Esophagus squamous epithelium (tissue), 5 donors: ENCODE results near the gene SNED1. TPM values are rescaled to one million over a fixed set of nuclear protein-coding genes. Genes with fewer than 3 reads are reported as not detected.
"Not testable (repeated sequence)": the region's sequence is repeated elsewhere in the genome, so short reads cannot be mapped to it uniquely, and the experiment has no call there.

Experiments
- DNase-seq: peaks from one replicate; lab custom pipeline; 2025; lab: John Stamatoyannopoulos, UW
- H3K27ac ChIP-seq, 4 donors: fragments of 200-600 bp; sonication (generic); one replicate each; pipeline ENCODE4 v1.5.1; 2016 to 2019; ENCODE audit warnings: mild to moderate bottlenecking in 1 of 4
- H3K27me3 ChIP-seq, 4 donors: fragments of 200-600 bp; sonication (generic); 1 replicate in 3 of 4; 2 replicates in 1 of 4; pipeline versions ENCODE4 v1.5.1 to v1.6.0; 2017 to 2021; ENCODE audit warnings: antibody characterized with exemption in 1 of 4
- H3K36me3 ChIP-seq, 3 donors: fragments of 200-600 bp; sonication (generic); one replicate each; pipeline ENCODE4 v1.5.1; 2016 to 2019
- H3K4me1 ChIP-seq, 3 donors: fragments of 200-600 bp; sonication (generic); one replicate each; pipeline ENCODE4 v1.5.1; 2017 to 2019
- H3K4me3 ChIP-seq, 4 donors: fragments of 200-600 bp; sonication (generic); 1 replicate in 3 of 4; 2 replicates in 1 of 4; pipeline ENCODE4 v1.5.1; 2016 to 2019; ENCODE audit warnings: mild to moderate bottlenecking in 2 of 4, moderate library complexity in 1 of 4
- H3K9me3 ChIP-seq, 3 donors: fragments of 200-600 bp; sonication (generic); one replicate each; pipeline ENCODE4 v1.5.1; 2016 to 2019
- POLR2A ChIP-seq, 4 donors: fragments of 450-650 bp; IDR thresholded peaks; one replicate each; pipeline ENCODE4 v1.6.1; 2017; ENCODE audit warnings: antibody characterized with exemption in 4 of 4, mild to moderate bottlenecking in 4 of 4, moderate library complexity in 3 of 4
- WGBS, 2 donors: methylation state at CpG; one replicate each; pipeline ENCODE4 v1.1.5; 2018; 5-methylcytosine and 5-hydroxymethylcytosine counted together
- intact Hi-C: fragments of 100-400 bp; cut with DNase I; formaldehyde crosslinking; loops from one replicate; pipeline ENCODE4 v1.15.0; 2022
- total RNA-seq, 4 donors: library from RNA; depleted of rRNA; stranded (reverse); fragments of >200 nt; gene quantifications; one replicate each; pipeline ENCODE4 v1.1.0, GENCODE V29; 2016
- TF ChIP-seq, protein P1 (sequence below), 6 experiments: fragments of 450-650 bp in 4 of 6; fragments of 200-600 bp in 2 of 6; sonication (generic) in 2 of 6; IDR thresholded peaks; one replicate each; pipeline ENCODE4 v1.5.1; 2016 to 2019; ENCODE audit warnings: antibody characterized with exemption in 6 of 6, mild to moderate bottlenecking in 4 of 6, moderate library complexity in 4 of 6
- donor health status: DM: yes; HTN: yes; CAD: no.

Gene SNED1
- total RNA-seq, 4 donors from 2014 or later: 3.3 to 13.9 (median 4.8) TPM

GRCh38 chr2:241103176-241103595, 104.8 kb downstream of the SNED1 start:
- DNase-seq: no peak
- intact Hi-C loops: no loop called here

GRCh38 chr2:241104611-241105010, 106.2 kb downstream of the SNED1 start:
- H3K4me3 ChIP-seq, H3K27me3 ChIP-seq, H3K9me3 ChIP-seq, DNase-seq, intact Hi-C loops, H3K27ac ChIP-seq: not testable (repeated sequence)
- WGBS, 2 donors: 92 to 97% methylated on average over 9 of the region's 10 CpGs
- peaks cover 0 to 21% (median 0%) of the 10 kb centered on the region in 3 donors for H3K36me3 ChIP-seq
- H3K4me1 ChIP-seq: peaks cover 15 to 36% (median 20%) of the 10 kb centered on the region in 3 donors

More at GRCh38 chr2:241103176-241103595, 104.8 kb downstream of the SNED1 start:
- Histone ChIP-seq H3K36me3 (peaks cover 0 to 35% (median 0%) of the 10 kb centered on the region in 3 donors), H3K9me3 (no peaks in the 10 kb centered on the region), H3K27me3 (no peaks in the 10 kb centered on the region), H3K4me3 (peak overlapping the region in 3 of 4 donors; percentile 92 to 98 (median 94)), H3K4me1 (peaks cover 15 to 48% (median 20%) of the 10 kb centered on the region in 3 donors), H3K27ac (peak overlapping the region; percentile 87 to 96 (median 90))
- TF ChIP-seq POLR2A (IDR thresholded peaks at IDR 0.05): no peak
- TF ChIP-seq, protein P1, sequence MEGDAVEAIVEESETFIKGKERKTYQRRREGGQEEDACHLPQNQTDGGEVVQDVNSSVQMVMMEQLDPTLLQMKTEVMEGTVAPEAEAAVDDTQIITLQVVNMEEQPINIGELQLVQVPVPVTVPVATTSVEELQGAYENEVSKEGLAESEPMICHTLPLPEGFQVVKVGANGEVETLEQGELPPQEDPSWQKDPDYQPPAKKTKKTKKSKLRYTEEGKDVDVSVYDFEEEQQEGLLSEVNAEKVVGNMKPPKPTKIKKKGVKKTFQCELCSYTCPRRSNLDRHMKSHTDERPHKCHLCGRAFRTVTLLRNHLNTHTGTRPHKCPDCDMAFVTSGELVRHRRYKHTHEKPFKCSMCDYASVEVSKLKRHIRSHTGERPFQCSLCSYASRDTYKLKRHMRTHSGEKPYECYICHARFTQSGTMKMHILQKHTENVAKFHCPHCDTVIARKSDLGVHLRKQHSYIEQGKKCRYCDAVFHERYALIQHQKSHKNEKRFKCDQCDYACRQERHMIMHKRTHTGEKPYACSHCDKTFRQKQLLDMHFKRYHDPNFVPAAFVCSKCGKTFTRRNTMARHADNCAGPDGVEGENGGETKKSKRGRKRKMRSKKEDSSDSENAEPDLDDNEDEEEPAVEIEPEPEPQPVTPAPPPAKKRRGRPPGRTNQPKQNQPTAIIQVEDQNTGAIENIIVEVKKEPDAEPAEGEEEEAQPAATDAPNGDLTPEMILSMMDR (IDR thresholded peaks at IDR 0.05): no peak
- 26 to 34% methylated on average over 5 of the region's 5 CpGs for WGBS, 2 donors

DNA sequence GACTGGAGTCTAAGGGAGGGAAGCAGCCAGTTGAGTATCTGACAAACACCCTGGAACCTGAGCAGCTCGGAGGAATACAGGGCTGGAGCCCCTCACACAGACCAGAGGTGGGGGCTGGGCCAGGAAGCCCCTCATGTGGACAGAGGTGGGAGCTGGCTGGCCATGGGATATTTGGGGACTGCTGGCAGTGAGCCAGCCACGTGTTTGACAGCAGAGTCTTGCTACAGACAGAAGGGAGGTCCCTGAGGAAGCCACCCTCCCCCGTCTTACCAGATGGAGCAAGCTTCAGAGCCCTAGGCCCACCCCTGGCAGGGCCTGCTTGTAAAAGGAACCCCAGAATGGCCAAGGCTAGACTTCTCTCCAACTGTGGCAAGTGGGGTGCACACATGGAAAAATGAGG, 107.2 kb downstream of the SNED1 start:
- Histone ChIP-seq H3K27ac (no peak overlapping the region), H3K27me3 (no peaks in the 10 kb centered on the region), H3K4me3 (no peak overlapping the region), H3K9me3 (no peaks in the 10 kb centered on the region), H3K4me1 (peaks cover 15 to 25% (median 17%) of the 10 kb centered on the region in 3 donors), H3K36me3 (peaks cover 0 to 10% (median 0%) of the 10 kb centered on the region in 3 donors)
- TF ChIP-seq, protein P1 (IDR thresholded peaks at IDR 0.05): no peak
- no peak for TF ChIP-seq POLR2A (IDR thresholded peaks at IDR 0.05)
- WGBS, 2 donors: 49 to 63% methylated on average over 2 to 3 of the region's 3 CpGs
- intact Hi-C loops: no loop called here
- DNase-seq: no peak

DNA sequence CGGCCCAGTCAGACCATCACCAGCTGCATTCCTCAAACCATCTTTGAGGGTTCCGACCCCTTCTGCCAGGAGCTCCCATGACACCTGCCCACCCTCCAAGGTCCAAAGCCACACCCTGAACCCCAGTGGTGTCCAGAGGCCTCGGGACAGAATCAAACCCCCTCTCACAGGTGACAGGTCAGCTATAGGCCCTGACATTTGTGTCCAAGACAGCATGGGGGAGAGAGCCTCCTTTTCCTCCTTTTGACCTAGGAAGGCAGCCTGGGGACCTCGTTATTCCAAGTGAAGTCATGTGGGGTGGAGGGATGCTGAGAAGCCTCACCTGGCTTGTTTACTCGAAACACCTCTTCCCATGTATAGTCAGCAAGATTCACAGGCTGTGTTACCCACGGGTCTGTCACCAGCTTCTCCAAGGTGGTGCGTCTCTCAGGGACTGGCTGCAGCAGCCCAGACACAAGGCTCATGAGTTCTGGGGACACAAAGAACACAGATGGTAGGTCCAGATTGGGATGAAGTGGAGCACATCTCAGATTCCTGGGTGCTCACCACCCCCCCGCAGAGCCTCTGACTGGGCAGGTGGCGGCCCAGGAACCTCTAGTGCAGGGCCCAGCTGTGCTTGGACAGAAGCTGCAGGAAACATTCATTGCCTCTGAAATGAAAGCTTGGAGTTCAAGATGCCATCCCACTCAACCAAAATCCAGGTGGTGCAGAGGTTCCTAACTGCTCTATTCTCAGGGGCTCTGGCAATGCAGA, 108.8 kb downstream of the SNED1 start:
- H3K4me3 ChIP-seq: no peak overlapping the region
- TF ChIP-seq POLR2A (IDR thresholded peaks at IDR 0.05): no peak
- TF ChIP-seq, protein P1 (IDR thresholded peaks at IDR 0.05): no peak
- no peaks in the 10 kb centered on the region for H3K9me3 ChIP-seq
- intact Hi-C loops: no loop called here
- peaks cover 6 to 15% (median 7%) of the 10 kb centered on the region in 3 donors for H3K4me1 ChIP-seq
- no peak for DNase-seq
- H3K27ac ChIP-seq: no peak overlapping the region
- WGBS, 2 donors: 80 to 91% methylated on average over 3 to 8 of the region's 9 CpGs
- H3K27me3 ChIP-seq: no peaks in the 10 kb centered on the region
- peaks cover 0 to 16% (median 0%) of the 10 kb centered on the region in 3 donors for H3K36me3 ChIP-seq

- DNase-seq: no peak
- Histone ChIP-seq H3K27ac (peak overlapping the region in 3 of 4 donors; percentile 25 to 59 (median 52)), H3K9me3 (no peaks in the 10 kb centered on the region), H3K4me3 (no peak overlapping the region), H3K4me1 (peaks cover 0 to 5% (median 0%) of the 10 kb centered on the region in 3 donors), H3K36me3 (peaks cover 0 to 16% (median 0%) of the 10 kb centered on the region in 3 donors), H3K27me3 (no peaks in the 10 kb centered on the region)
- WGBS, 2 donors: 65 to 78% methylated on average over 24 to 29 of the region's 35 CpGs
- TF ChIP-seq, protein P1 (IDR thresholded peaks at IDR 0.05): no peak
- no peak for TF ChIP-seq POLR2A (IDR thresholded peaks at IDR 0.05)
- intact Hi-C loops: no loop called here
Observed at GRCh38 chr2:241108271-241109209, 110.1 kb downstream of the SNED1 start.
